ENCODE data around the gene MPP2. TPM values are rescaled to one million over a fixed set of nuclear protein-coding genes. Genes with fewer than 3 reads are reported as not detected.

Gene MPP2
- total RNA-seq, 1 donor from 2014 or later, result 7.0 TPM

DNA sequence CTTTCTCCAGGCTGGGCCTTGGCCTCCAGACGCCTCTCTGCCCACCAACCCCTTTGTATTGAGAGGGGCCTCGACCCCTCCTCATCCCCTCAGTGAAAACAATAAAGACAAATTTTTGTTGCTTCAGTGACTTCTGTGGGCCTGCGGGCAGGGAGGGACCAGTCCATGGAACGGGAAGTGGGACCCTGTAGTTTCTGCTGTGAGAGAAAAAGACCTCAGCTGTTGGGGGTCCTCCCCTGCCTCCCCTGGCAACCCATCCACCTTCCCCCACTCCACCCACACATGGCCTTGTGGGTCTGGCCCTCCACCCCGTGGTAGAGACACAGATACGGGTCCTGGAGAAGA is 31.5 kb upstream of the MPP2 start:
- Mint-ChIP-seq H3K36me3 (ENCODE audit: low read depth) (no peaks in the 10 kb centered on the region), H3K4me3 (ENCODE audit: unreplicated experiment) (no peak overlapping the region), H3K27me3 (ENCODE audit: low read depth) (peaks cover 9% of the 10 kb centered on the region), H3K9me3 (ENCODE audit: low read depth) (no peaks in the 10 kb centered on the region), H3K4me1 (ENCODE audit: low read depth) (peaks cover 3% of the 10 kb centered on the region), H3K27ac (ENCODE audit: unreplicated experiment) (no peak overlapping the region)
- DNase-seq (ENCODE audit: low spot score), result no peak
- no peak for TF ChIP-seq CTCF (IDR thresholded peaks at IDR 0.05)

DNA sequence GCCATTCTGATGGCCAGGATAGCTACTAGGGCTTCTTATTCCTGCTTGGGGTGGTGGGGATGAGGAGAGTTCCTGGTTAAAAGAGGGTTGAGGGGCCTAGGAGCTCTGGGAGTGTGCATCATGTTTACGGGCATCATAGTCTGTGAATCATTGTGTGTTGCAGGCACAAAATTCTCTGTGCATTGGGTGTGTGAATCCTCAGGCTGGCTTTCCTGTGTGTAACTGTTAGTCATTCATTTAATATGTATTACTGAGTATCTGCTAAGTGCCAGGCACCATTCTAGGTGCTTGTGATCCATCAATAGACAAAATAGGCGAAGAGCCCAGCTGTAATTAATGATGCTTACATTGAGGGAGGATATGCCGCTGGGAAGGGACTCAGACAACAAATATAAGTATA is 29.1 kb upstream of the MPP2 start:
- TF ChIP-seq CTCF (IDR thresholded peaks at IDR 0.05), result no peak
- H3K27ac Mint-ChIP-seq (ENCODE audit: unreplicated experiment), result no peak overlapping the region
- no peaks in the 10 kb centered on the region for H3K9me3 Mint-ChIP-seq (ENCODE audit: low read depth)
- no peak overlapping the region for H3K4me3 Mint-ChIP-seq (ENCODE audit: unreplicated experiment)
- H3K27me3 Mint-ChIP-seq (ENCODE audit: low read depth), result peaks cover 9% of the 10 kb centered on the region
- no peaks in the 10 kb centered on the region for H3K36me3 Mint-ChIP-seq (ENCODE audit: low read depth)
- no peak for DNase-seq (ENCODE audit: low spot score)
- H3K4me1 Mint-ChIP-seq (ENCODE audit: low read depth), result peaks cover 3% of the 10 kb centered on the region

DNA sequence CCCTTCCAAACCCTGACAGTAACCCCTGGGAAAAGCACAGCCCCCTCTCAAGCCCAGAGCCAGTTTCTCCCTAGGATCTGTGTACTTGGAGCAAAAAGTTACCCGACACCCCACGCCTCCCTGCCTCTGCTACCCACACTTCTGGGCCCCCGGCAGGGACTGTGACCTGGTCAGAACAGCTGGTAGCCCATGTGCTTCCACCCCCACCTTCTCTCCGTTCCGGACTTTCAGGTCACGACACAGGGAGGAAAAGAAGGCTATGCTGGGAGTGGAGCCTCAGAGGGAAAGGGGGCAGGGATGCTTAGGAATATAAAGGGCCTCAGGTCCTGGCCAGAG is 28.6 kb upstream of the MPP2 start:
- Mint-ChIP-seq H3K9me3 (ENCODE audit: low read depth) (no peaks in the 10 kb centered on the region), H3K27ac (ENCODE audit: unreplicated experiment) (no peak overlapping the region), H3K4me3 (ENCODE audit: unreplicated experiment) (no peak overlapping the region), H3K36me3 (ENCODE audit: low read depth) (no peaks in the 10 kb centered on the region), H3K27me3 (ENCODE audit: low read depth) (peaks cover 9% of the 10 kb centered on the region), H3K4me1 (ENCODE audit: low read depth) (peaks cover 3% of the 10 kb centered on the region)
- DNase-seq (ENCODE audit: low spot score), result no peak
- TF ChIP-seq CTCF (IDR thresholded peaks at IDR 0.05), result no peak

DNA sequence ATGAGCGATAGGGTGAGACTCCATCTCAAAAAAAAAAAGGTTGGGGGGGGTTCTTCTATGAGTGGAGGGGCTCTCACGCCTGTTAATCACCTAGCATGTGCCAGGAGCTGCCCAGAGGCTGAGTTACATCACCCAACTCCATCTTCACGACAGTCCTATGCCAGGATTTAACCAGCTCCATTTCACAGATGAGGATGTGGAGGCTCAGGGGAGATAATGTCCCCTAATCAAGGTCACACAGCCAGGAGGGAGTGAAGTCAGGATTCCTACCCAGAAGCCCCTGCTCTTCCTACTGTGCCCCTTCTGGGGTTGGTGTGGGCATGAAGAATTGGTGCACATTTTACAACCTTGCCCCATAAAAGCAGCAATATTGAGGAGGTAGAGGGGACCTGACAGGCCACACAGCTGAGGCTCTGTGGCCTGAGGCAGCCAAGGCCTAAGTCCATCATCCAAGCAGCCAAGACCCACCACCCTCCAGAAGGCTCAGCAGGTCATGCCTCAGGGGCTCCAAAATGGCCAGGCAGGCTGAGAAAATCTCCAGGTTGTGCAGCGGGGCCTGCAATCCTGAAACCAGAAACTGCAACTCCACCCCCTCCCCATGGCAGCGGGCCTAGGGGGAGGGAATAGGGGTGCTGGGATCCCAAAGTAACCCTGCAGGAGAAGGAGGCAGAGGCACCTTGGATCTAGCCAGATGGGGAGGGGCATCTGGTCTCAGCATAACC is 28.0 kb upstream of the MPP2 start:
- H3K9me3 Mint-ChIP-seq (ENCODE audit: low read depth), result no peaks in the 10 kb centered on the region
- H3K36me3 Mint-ChIP-seq (ENCODE audit: low read depth), result no peaks in the 10 kb centered on the region
- H3K4me3 Mint-ChIP-seq (ENCODE audit: unreplicated experiment), result no peak overlapping the region
- TF ChIP-seq CTCF (IDR thresholded peaks at IDR 0.05), result no peak
- DNase-seq (ENCODE audit: low spot score), result no peak
- H3K27me3 Mint-ChIP-seq (ENCODE audit: low read depth), result peaks cover 9% of the 10 kb centered on the region
- no peak overlapping the region for H3K27ac Mint-ChIP-seq (ENCODE audit: unreplicated experiment)
- peaks cover 3% of the 10 kb centered on the region for H3K4me1 Mint-ChIP-seq (ENCODE audit: low read depth)

DNA sequence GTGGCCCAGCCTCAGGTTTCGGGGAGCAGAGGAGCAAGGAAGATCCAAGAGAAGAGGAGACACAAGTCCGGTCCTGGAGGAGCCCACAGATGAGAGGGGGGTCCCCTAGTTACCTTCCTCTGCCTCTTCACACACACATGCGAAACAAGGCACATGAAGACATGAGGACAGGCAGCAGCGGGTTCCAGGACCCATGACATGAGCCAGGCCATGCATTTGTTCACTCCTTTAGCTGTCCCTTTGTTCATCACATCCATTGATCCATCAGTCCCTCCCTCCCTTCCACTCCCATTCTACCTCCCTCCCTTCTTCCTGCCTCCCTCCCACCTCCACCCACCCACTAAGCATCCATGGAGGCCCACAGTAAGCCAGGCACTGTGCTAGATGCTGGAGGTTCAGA is 25.6 kb upstream of the MPP2 start:
- Mint-ChIP-seq H3K9me3 (ENCODE audit: low read depth) (no peaks in the 10 kb centered on the region), H3K36me3 (ENCODE audit: low read depth) (no peaks in the 10 kb centered on the region), H3K4me1 (ENCODE audit: low read depth) (peaks cover 1% of the 10 kb centered on the region), H3K4me3 (ENCODE audit: unreplicated experiment) (no peak overlapping the region), H3K27me3 (ENCODE audit: low read depth) (peaks cover 13% of the 10 kb centered on the region), H3K27ac (ENCODE audit: unreplicated experiment) (no peak overlapping the region)
- TF ChIP-seq CTCF (IDR thresholded peaks at IDR 0.05), result no peak
- DNase-seq (ENCODE audit: low spot score), result no peak

All from chondrocyte (in vitro differentiated cells).